GM23338 (cell line): ENCODE measurements around the gene POU6F1. TPM values are rescaled to one million over a fixed set of nuclear protein-coding genes. Genes with fewer than 3 reads are reported as not detected.

ENCODE experiments used
- ATAC-seq: fragments of 200-7000 bp; cut with Tn5 transposase; 3 replicates; pipeline ENCODE4 v1.9.1; 2020
- DNase-seq: peaks from one replicate; pipeline ENCODE4 v3.0.0-alpha.2; 2015; ENCODE audit warnings: low spot score
- H2AFZ ChIP-seq: fragments of 200-600 bp; sonication (generic); 2 replicates; pipeline ENCODE4 v1.8.0; 2016; ENCODE audit warnings: antibody characterized with exemption, mild to moderate bottlenecking, moderate library complexity
- H3F3A ChIP-seq: fragments of 200-600 bp; sonication (generic); replicated peaks from 2 replicates; pipeline ENCODE4 v1.8.0; 2017; ENCODE audit warnings: antibody characterized with exemption, mixed run types, low read depth
- H3K27ac ChIP-seq: fragments of 200-600 bp; sonication (generic); 2 replicates; pipeline ENCODE4 v1.6.1; 2016; ENCODE audit warnings: low read depth
- H3K27me3 ChIP-seq: fragments of 200-600 bp; sonication (generic); 2 replicates; pipeline ENCODE4 v1.8.0; 2016; ENCODE audit warnings: mild to moderate bottlenecking, mixed run types, moderate library complexity; ENCODE audit not compliant: insufficient read depth
- H3K36me3 ChIP-seq: fragments of 200-600 bp; sonication (generic); 2 replicates; pipeline ENCODE4 v1.8.0; 2016; ENCODE audit warnings: mild to moderate bottlenecking; ENCODE audit not compliant: insufficient read depth
- H3K4me1 ChIP-seq: fragments of 200-600 bp; sonication (generic); 2 replicates; pipeline ENCODE4 v1.8.0; 2016; ENCODE audit warnings: mild to moderate bottlenecking, moderate library complexity; ENCODE audit not compliant: insufficient read depth
- H3K4me2 ChIP-seq: fragments of 200-600 bp; sonication (generic); 2 replicates; pipeline ENCODE4 v1.7.1; 2017; ENCODE audit warnings: mixed run types
- H3K4me3 ChIP-seq: fragments of 200-600 bp; sonication (generic); 2 replicates; pipeline ENCODE4 v1.6.1; 2016; ENCODE audit warnings: mixed run types
- H3K79me2 ChIP-seq: fragments of 200-600 bp; sonication (generic); replicated peaks from 2 replicates; pipeline ENCODE4 v1.8.0; 2017; ENCODE audit warnings: mild to moderate bottlenecking; ENCODE audit not compliant: insufficient read depth
- H3K9me2 ChIP-seq: fragments of 200-600 bp; sonication (generic); 2 replicates; pipeline ENCODE4 v1.8.0; 2017; ENCODE audit not compliant: insufficient read depth
- H4K20me1 ChIP-seq: fragments of 200-600 bp; sonication (generic); replicated peaks from 2 replicates; pipeline ENCODE4 v1.8.0; 2017; ENCODE audit warnings: mild to moderate bottlenecking; ENCODE audit not compliant: insufficient read depth
- H3K27ac Mint-ChIP-seq: 2 replicates; pipeline ENCODE4 v1.8.0; 2020; ENCODE audit warnings: inconsistent platforms, mild to moderate bottlenecking, moderate library complexity, mixed read lengths
- H3K27me3 Mint-ChIP-seq: 3 replicates; pipeline ENCODE4 v1.8.0; 2022; ENCODE audit warnings: low read depth, mild to moderate bottlenecking, moderate library complexity, mixed read lengths, inconsistent platforms; ENCODE audit not compliant: insufficient read depth, poor library complexity
- H3K36me3 Mint-ChIP-seq: 3 replicates; pipeline ENCODE4 v1.8.0; 2021; ENCODE audit warnings: low read depth, mild to moderate bottlenecking, inconsistent platforms, moderate library complexity, mixed read lengths
- H3K4me1 Mint-ChIP-seq: 3 replicates; pipeline ENCODE4 v1.8.0; 2020; ENCODE audit warnings: mild to moderate bottlenecking, inconsistent platforms, mixed read lengths
- H3K4me3 Mint-ChIP-seq: 3 replicates; pipeline ENCODE4 v1.8.0; 2021; ENCODE audit warnings: moderate library complexity, mild to moderate bottlenecking, inconsistent platforms, mixed read lengths
- H3K9me3 Mint-ChIP-seq: 3 replicates; pipeline ENCODE4 v1.8.0; 2020; ENCODE audit warnings: moderate library complexity, mild to moderate bottlenecking, inconsistent platforms, mixed read lengths
- CREB1 ChIP-seq: fragments of 250-450 bp; sonication (Bioruptor Pico); IDR thresholded peaks from 2 replicates; pipeline ENCODE4 v1.5.0; 2020; ENCODE audit warnings: low read depth, mild to moderate bottlenecking, moderate library complexity
- EZH2 ChIP-seq: fragments of 200-600 bp; sonication (generic); IDR thresholded peaks from one replicate; pipeline ENCODE4 v1.8.0; 2017; ENCODE audit warnings: antibody characterized with exemption, mild to moderate bottlenecking, low read depth; ENCODE audit not compliant: unreplicated experiment
- EZH2phosphoT487 ChIP-seq: fragments of 200-600 bp; sonication (generic); IDR thresholded peaks from one replicate; pipeline ENCODE4 v1.8.1; 2018; ENCODE audit warnings: antibody characterized with exemption; ENCODE audit not compliant: unreplicated experiment
- JUNB ChIP-seq: IDR thresholded peaks from one replicate; pipeline ENCODE4 v1.6.1; 2016; ENCODE audit warnings: antibody characterized with exemption; ENCODE audit not compliant: unreplicated experiment
- NANOG ChIP-seq: IDR thresholded peaks from 2 replicates; pipeline ENCODE4 v1.6.1; 2016; ENCODE audit warnings: antibody characterized with exemption, borderline replicate concordance
- POLR2AphosphoS5 ChIP-seq: IDR thresholded peaks from 2 replicates; pipeline ENCODE4 v1.6.1; 2016; ENCODE audit warnings: antibody characterized with exemption, low read depth
- STAT1 ChIP-seq: IDR thresholded peaks from one replicate; pipeline ENCODE4 v1.6.1; 2016; ENCODE audit warnings: antibody characterized with exemption; ENCODE audit not compliant: unreplicated experiment
- ZNF114 ChIP-seq: fragments of 250-450 bp; sonication (Bioruptor Pico); IDR thresholded peaks from 2 replicates; pipeline ENCODE4 v1.5.0; 2020; ENCODE audit warnings: mild to moderate bottlenecking, moderate library complexity
- ZNF331 ChIP-seq: fragments of 250-450 bp; sonication (Bioruptor Pico); IDR thresholded peaks from 2 replicates; pipeline ENCODE4 v1.5.0; 2020; ENCODE audit warnings: low read depth, mild to moderate bottlenecking, moderate library complexity
- polyA plus RNA-seq: library from polyadenylated mRNA; unstranded; fragments of >200 nt; fragmentation: Nextera tagmentation; extraction: Ambion mirVana; gene quantifications from 2 replicates; pipeline ENCODE4 v1.2.1, GENCODE V29; 2016
- total RNA-seq: library from RNA; depleted of rRNA; stranded (reverse); fragments of >200 nt; shearing (Covaris generic); gene quantifications from 2 replicates; pipeline ENCODE4 v1.2.3, GENCODE V29; 2014
- TF ChIP-seq, protein P1 (sequence below): IDR thresholded peaks from 2 replicates; pipeline ENCODE4 v1.6.1; 2016; ENCODE audit warnings: antibody characterized with exemption
- TF ChIP-seq, protein P2 (sequence below), 2 experiments: fragments of 200-600 bp in 1 of 2; sonication (generic) in 1 of 2; conservative IDR thresholded peaks; 2 replicates each; pipeline versions ENCODE4 v1.5.1 to v1.6.1; 2016 to 2017; ENCODE audit warnings: antibody characterized with exemption in 2 of 2, low read depth in 2 of 2, mild to moderate bottlenecking in 2 of 2, moderate library complexity in 1 of 2
- TF ChIP-seq, protein P3 (sequence below): fragments of 250-450 bp; sonication (Bioruptor Pico); IDR thresholded peaks from 2 replicates; pipeline ENCODE4 v1.5.0; 2020; ENCODE audit warnings: mild to moderate bottlenecking, moderate library complexity
- TF ChIP-seq, protein P4 (sequence below): IDR thresholded peaks from one replicate; pipeline ENCODE4 v1.6.1; 2018; ENCODE audit warnings: antibody characterized with exemption; ENCODE audit not compliant: unreplicated experiment

The POU6F1 gene
- total and polyA plus RNA-seq, 2 experiments from 2014 or later = 3.0 to 4.0 TPM

DNA sequence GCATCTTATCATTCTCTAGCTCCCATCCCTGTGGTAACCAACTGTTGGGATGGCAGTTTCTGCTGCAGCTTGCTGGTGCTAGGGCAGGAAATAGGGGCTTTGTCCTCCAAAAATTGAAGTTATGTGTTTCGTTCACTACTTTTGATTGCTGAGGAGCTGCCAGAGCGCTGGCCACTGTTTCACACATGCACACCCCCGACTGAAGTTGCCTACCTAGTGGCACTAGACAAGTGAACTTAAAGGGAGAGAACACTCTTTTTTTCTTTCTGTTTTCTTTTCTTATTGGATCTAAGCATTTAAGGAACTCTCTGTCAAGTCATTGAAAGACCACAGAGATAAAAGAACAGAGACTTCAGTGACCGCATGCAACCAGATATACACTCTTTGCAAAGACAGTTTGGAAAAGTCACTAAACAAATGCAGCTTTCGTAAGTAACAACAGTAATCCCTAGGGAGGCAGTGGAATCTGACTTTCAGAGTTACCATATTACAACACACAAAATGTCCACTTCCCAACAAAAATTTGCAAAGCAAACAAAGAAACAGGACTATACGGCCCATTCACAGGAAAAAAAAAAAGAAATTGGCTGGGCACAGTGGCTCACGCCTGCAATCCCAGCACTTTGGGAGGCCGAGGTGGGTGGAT is 56.9 kb downstream of the POU6F1 start:
- H4K20me1 ChIP-seq = peaks cover 27% of the 10 kb centered on the region
- no peaks in the 10 kb centered on the region for H3K27me3 ChIP-seq
- ATAC-seq (no peak), DNase-seq (no peak)
- Mint-ChIP-seq H3K4me3 (no peak overlapping the region), H3K27me3 (peaks cover 9% of the 10 kb centered on the region), H3K9me3 (no peaks in the 10 kb centered on the region), H3K27ac (no peak overlapping the region), H3K36me3 (peaks cover 2% of the 10 kb centered on the region; the same call in 1 of the 3 replicates), H3K4me1 (peaks cover 11% of the 10 kb centered on the region)
- H3K79me2 ChIP-seq = peaks cover 100% of the 10 kb centered on the region
- peaks cover 6% of the 10 kb centered on the region for H3K4me1 ChIP-seq
- no peak overlapping the region; the same call in 1 of the 2 replicates for H3K27ac ChIP-seq
- H3K4me3 ChIP-seq = no peak overlapping the region
- H3K4me2 ChIP-seq = no peak overlapping the region
- no peaks in the 10 kb centered on the region for H3K36me3 ChIP-seq
- H3K9me2 ChIP-seq = no peaks in the 10 kb centered on the region
- no peak for TF ChIP-seq EZH2
- no peak for TF ChIP-seq POLR2AphosphoS5
- no peak for TF ChIP-seq STAT1
- TF ChIP-seq, protein P1, sequence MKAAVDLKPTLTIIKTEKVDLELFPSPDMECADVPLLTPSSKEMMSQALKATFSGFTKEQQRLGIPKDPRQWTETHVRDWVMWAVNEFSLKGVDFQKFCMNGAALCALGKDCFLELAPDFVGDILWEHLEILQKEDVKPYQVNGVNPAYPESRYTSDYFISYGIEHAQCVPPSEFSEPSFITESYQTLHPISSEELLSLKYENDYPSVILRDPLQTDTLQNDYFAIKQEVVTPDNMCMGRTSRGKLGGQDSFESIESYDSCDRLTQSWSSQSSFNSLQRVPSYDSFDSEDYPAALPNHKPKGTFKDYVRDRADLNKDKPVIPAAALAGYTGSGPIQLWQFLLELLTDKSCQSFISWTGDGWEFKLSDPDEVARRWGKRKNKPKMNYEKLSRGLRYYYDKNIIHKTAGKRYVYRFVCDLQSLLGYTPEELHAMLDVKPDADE = no peak
- TF ChIP-seq, protein P2, sequence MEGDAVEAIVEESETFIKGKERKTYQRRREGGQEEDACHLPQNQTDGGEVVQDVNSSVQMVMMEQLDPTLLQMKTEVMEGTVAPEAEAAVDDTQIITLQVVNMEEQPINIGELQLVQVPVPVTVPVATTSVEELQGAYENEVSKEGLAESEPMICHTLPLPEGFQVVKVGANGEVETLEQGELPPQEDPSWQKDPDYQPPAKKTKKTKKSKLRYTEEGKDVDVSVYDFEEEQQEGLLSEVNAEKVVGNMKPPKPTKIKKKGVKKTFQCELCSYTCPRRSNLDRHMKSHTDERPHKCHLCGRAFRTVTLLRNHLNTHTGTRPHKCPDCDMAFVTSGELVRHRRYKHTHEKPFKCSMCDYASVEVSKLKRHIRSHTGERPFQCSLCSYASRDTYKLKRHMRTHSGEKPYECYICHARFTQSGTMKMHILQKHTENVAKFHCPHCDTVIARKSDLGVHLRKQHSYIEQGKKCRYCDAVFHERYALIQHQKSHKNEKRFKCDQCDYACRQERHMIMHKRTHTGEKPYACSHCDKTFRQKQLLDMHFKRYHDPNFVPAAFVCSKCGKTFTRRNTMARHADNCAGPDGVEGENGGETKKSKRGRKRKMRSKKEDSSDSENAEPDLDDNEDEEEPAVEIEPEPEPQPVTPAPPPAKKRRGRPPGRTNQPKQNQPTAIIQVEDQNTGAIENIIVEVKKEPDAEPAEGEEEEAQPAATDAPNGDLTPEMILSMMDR (conservative IDR thresholded peaks at IDR 0.05; ENCODE audit: low read depth in 2 of 2) = no peak
- no peak for TF ChIP-seq ZNF114 (CRISPR knock-in tag)
- TF ChIP-seq CREB1 (CRISPR knock-in tag) = no peak
- TF ChIP-seq, protein P3, sequence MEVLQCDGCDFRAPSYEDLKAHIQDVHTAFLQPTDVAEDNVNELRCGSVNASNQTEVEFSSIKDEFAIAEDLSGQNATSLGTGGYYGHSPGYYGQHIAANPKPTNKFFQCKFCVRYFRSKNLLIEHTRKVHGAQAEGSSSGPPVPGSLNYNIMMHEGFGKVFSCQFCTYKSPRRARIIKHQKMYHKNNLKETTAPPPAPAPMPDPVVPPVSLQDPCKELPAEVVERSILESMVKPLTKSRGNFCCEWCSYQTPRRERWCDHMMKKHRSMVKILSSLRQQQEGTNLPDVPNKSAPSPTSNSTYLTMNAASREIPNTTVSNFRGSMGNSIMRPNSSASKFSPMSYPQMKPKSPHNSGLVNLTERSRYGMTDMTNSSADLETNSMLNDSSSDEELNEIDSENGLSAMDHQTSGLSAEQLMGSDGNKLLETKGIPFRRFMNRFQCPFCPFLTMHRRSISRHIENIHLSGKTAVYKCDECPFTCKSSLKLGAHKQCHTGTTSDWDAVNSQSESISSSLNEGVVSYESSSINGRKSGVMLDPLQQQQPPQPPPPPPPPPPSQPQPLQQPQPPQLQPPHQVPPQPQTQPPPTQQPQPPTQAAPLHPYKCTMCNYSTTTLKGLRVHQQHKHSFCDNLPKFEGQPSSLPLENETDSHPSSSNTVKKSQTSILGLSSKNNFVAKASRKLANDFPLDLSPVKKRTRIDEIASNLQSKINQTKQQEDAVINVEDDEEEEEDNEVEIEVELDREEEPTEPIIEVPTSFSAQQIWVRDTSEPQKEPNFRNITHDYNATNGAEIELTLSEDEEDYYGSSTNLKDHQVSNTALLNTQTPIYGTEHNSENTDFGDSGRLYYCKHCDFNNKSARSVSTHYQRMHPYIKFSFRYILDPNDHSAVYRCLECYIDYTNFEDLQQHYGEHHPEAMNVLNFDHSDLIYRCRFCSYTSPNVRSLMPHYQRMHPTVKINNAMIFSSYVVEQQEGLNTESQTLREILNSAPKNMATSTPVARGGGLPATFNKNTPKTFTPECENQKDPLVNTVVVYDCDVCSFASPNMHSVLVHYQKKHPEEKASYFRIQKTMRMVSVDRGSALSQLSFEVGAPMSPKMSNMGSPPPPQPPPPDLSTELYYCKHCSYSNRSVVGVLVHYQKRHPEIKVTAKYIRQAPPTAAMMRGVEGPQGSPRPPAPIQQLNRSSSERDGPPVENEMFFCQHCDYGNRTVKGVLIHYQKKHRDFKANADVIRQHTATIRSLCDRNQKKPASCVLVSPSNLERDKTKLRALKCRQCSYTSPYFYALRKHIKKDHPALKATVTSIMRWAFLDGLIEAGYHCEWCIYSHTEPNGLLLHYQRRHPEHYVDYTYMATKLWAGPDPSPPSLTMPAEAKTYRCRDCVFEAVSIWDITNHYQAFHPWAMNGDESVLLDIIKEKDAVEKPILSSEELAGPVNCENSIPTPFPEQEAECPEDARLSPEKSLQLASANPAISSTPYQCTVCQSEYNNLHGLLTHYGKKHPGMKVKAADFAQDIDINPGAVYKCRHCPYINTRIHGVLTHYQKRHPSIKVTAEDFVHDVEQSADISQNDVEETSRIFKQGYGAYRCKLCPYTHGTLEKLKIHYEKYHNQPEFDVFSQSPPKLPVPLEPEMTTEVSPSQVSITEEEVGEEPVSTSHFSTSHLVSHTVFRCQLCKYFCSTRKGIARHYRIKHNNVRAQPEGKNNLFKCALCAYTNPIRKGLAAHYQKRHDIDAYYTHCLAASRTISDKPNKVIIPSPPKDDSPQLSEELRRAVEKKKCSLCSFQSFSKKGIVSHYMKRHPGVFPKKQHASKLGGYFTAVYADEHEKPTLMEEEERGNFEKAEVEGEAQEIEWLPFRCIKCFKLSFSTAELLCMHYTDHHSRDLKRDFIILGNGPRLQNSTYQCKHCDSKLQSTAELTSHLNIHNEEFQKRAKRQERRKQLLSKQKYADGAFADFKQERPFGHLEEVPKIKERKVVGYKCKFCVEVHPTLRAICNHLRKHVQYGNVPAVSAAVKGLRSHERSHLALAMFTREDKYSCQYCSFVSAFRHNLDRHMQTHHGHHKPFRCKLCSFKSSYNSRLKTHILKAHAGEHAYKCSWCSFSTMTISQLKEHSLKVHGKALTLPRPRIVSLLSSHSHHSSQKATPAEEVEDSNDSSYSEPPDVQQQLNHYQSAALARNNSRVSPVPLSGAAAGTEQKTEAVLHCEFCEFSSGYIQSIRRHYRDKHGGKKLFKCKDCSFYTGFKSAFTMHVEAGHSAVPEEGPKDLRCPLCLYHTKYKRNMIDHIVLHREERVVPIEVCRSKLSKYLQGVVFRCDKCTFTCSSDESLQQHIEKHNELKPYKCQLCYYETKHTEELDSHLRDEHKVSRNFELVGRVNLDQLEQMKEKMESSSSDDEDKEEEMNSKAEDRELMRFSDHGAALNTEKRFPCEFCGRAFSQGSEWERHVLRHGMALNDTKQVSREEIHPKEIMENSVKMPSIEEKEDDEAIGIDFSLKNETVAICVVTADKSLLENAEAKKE (CRISPR knock-in tag) = no peak
- TF ChIP-seq ZNF331 (CRISPR knock-in tag) = no peak
- no peak for TF ChIP-seq JUNB
- no peak for TF ChIP-seq NANOG
- TF ChIP-seq, protein P4, sequence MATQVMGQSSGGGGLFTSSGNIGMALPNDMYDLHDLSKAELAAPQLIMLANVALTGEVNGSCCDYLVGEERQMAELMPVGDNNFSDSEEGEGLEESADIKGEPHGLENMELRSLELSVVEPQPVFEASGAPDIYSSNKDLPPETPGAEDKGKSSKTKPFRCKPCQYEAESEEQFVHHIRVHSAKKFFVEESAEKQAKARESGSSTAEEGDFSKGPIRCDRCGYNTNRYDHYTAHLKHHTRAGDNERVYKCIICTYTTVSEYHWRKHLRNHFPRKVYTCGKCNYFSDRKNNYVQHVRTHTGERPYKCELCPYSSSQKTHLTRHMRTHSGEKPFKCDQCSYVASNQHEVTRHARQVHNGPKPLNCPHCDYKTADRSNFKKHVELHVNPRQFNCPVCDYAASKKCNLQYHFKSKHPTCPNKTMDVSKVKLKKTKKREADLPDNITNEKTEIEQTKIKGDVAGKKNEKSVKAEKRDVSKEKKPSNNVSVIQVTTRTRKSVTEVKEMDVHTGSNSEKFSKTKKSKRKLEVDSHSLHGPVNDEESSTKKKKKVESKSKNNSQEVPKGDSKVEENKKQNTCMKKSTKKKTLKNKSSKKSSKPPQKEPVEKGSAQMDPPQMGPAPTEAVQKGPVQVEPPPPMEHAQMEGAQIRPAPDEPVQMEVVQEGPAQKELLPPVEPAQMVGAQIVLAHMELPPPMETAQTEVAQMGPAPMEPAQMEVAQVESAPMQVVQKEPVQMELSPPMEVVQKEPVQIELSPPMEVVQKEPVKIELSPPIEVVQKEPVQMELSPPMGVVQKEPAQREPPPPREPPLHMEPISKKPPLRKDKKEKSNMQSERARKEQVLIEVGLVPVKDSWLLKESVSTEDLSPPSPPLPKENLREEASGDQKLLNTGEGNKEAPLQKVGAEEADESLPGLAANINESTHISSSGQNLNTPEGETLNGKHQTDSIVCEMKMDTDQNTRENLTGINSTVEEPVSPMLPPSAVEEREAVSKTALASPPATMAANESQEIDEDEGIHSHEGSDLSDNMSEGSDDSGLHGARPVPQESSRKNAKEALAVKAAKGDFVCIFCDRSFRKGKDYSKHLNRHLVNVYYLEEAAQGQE = no peak
- no peak for TF ChIP-seq EZH2phosphoT487
- H3F3A ChIP-seq = no peaks in the 10 kb centered on the region
- no peak overlapping the region for H2AFZ ChIP-seq
